ENCODE data around the gene FOXN3. TPM values are rescaled to one million over a fixed set of nuclear protein-coding genes. Genes with fewer than 3 reads are reported as not detected.

The FOXN3 gene
- total RNA-seq, 1 experiment from 2014 or later, result 125 TPM

DNA sequence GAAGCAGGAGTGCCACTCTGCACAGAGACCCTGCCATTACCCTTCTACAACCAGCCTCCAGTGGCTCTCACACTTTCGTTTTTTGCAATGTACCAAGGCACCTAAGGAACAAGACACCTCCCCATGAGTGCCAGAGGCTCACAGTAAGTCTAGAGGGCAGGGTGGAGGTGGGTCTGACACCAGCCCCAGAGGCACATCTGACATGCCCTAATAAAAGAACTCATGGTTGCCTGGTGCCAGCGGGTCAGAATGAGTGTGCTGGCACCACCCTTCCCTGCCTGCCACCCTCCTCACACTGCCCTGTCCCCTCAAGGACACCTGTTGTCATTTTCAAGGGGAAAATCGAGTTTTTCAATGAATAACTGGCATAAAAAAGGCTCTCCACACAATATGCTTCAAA lies 161.2 kb downstream of the FOXN3 start:
- Histone ChIP-seq H4K8ac (replicated peaks; ENCODE audit: insufficient read length, low read depth, low read length) (no peak overlapping the region), H2AFZ (ENCODE audit: low read length) (no peak overlapping the region), H2BK120ac (ENCODE audit: low read depth, low read length, poor library complexity, severe bottlenecking) (no peak overlapping the region), H4K20me1 (ENCODE audit: control insufficient read depth, insufficient read depth, insufficient read length) (no peaks in the 10 kb centered on the region), H3T11ph (ENCODE audit: low read length) (no peak overlapping the region), H3K4me2 (ENCODE audit: insufficient read depth, insufficient read length, low read length) (no peak overlapping the region), H2BK12ac (ENCODE audit: insufficient read length, low read depth, low read length) (no peak overlapping the region), H3K79me2 (ENCODE audit: insufficient read depth, low read length) (peaks cover 6% of the 10 kb centered on the region; the same call in 1 of the 2 replicates), H3K18ac (ENCODE audit: insufficient read length, low read depth, low read length) (no peak overlapping the region), H3K14ac (ENCODE audit: insufficient read depth, low read length) (no peak overlapping the region), H3K9ac (ENCODE audit: extremely low read depth, insufficient read length, low read length) (no peak overlapping the region), H3K4me1 (ENCODE audit: insufficient read depth, low read length) (no peaks in the 10 kb centered on the region), H3K27me3 (ENCODE audit: insufficient read depth, low read length) (no peaks in the 10 kb centered on the region), H3K79me1 (ENCODE audit: insufficient read depth, low read depth, low read length, poor library complexity, severe bottlenecking) (peaks cover 4% of the 10 kb centered on the region), H4K91ac (ENCODE audit: insufficient read length, low read depth, low read length) (no peak overlapping the region), H2BK20ac (ENCODE audit: low read depth, low read length, poor library complexity, severe bottlenecking) (no peak overlapping the region), H2BK15ac (ENCODE audit: low read depth, low read length) (no peak overlapping the region), H3K23ac (ENCODE audit: insufficient read length, low read depth, low read length) (no peak overlapping the region), H3K56ac (ENCODE audit: insufficient read length, low read depth, low read length) (no peak overlapping the region), H3K27ac (ENCODE audit: insufficient read length, low read depth, low read length) (no peak overlapping the region), H2AK5ac (ENCODE audit: insufficient read length, low read length) (no peak overlapping the region), H3K9me3 (ENCODE audit: control insufficient read depth, low read depth, low read length) (no peaks in the 10 kb centered on the region), H2BK5ac (ENCODE audit: insufficient read length, low read length) (no peak overlapping the region), H3K4ac (ENCODE audit: low read depth, low read length) (no peak overlapping the region), H3K23me2 (ENCODE audit: insufficient read length, low read depth, low read length, poor library complexity, severe bottlenecking) (no peaks in the 10 kb centered on the region), H4K5ac (ENCODE audit: insufficient read length, low read depth, low read length) (no peak overlapping the region)
- H3K4me3 Mint-ChIP-seq, result no peak overlapping the region
- H3K9me3 Mint-ChIP-seq, result peaks cover 0 to under 1% of the 10 kb centered on the region in 2 experiments; a peak in 1 of 5 replicates
- H3K27ac Mint-ChIP-seq, result peak overlapping the region in 1 of 3 experiments; percentile 22; a peak in 2 of 7 replicates
- H3K4me1 Mint-ChIP-seq, result peaks cover 22 to 31% of the 10 kb centered on the region in 2 experiments
- no peak for DNase-seq
- TF ChIP-seq, protein P1, sequence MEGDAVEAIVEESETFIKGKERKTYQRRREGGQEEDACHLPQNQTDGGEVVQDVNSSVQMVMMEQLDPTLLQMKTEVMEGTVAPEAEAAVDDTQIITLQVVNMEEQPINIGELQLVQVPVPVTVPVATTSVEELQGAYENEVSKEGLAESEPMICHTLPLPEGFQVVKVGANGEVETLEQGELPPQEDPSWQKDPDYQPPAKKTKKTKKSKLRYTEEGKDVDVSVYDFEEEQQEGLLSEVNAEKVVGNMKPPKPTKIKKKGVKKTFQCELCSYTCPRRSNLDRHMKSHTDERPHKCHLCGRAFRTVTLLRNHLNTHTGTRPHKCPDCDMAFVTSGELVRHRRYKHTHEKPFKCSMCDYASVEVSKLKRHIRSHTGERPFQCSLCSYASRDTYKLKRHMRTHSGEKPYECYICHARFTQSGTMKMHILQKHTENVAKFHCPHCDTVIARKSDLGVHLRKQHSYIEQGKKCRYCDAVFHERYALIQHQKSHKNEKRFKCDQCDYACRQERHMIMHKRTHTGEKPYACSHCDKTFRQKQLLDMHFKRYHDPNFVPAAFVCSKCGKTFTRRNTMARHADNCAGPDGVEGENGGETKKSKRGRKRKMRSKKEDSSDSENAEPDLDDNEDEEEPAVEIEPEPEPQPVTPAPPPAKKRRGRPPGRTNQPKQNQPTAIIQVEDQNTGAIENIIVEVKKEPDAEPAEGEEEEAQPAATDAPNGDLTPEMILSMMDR (conservative IDR thresholded peaks at IDR 0.05), result no peak
- peaks cover 17 to 44% (median 25%) of the 10 kb centered on the region in 3 experiments; a peak in 6 of 7 replicates for H3K36me3 Mint-ChIP-seq (ENCODE audit: insufficient read depth in 1 of 3, low read depth in 3 of 3)
- WGBS (ENCODE audit: extremely low coverage, insufficient read length, low lambda C conversion rate), result no CpG with 5 or more reads among the region's 3 CpGs
- H3K27me3 Mint-ChIP-seq (ENCODE audit: low read depth), result peaks cover 1% of the 10 kb centered on the region; the same call in 1 of the 2 replicates
